ENCODE measurements around the gene IRF4.

The IRF4 gene

GRCh38 chr6:344816-345340 is 46.7 kb upstream of the IRF4 start:
- no peak for DNase-seq (ENCODE audit: low spot score)
- in situ Hi-C loops (cut with MboI; ENCODE audit: low pct_unique_long_range_greater_than_20kb, low sequenced_read_pairs, unreplicated experiment): no loop called here

GRCh38 chr6:345747-346385 is 45.7 kb upstream of the IRF4 start:
- in situ Hi-C loops (cut with MboI; ENCODE audit: low pct_unique_long_range_greater_than_20kb, low sequenced_read_pairs, unreplicated experiment): no loop called here
- no peak for DNase-seq (ENCODE audit: low spot score)

More at GRCh38 chr6:344816-345340, 46.7 kb upstream of the IRF4 start:
- no peak for TF ChIP-seq CTCF (IDR thresholded peaks at IDR 0.05; ENCODE audit: extremely low read depth, insufficient read depth, missing control alignments)

GRCh38 chr6:346386-347030 is 45.0 kb upstream of the IRF4 start:
- no peak for TF ChIP-seq CTCF (IDR thresholded peaks at IDR 0.05; ENCODE audit: extremely low read depth, insufficient read depth, missing control alignments)
- in situ Hi-C loops (cut with MboI; ENCODE audit: low pct_unique_long_range_greater_than_20kb, low sequenced_read_pairs, unreplicated experiment): no loop called here
- DNase-seq (ENCODE audit: low spot score): no peak

More at GRCh38 chr6:345747-346385, 45.7 kb upstream of the IRF4 start:
- TF ChIP-seq CTCF (IDR thresholded peaks at IDR 0.05; ENCODE audit: extremely low read depth, insufficient read depth, missing control alignments): no peak

GRCh38 chr6:347232-347631 is 44.3 kb upstream of the IRF4 start:
- in situ Hi-C loops (cut with MboI; ENCODE audit: low pct_unique_long_range_greater_than_20kb, low sequenced_read_pairs, unreplicated experiment): no loop called here
- peak; percentile 82 for DNase-seq (ENCODE audit: low spot score)
- TF ChIP-seq CTCF (IDR thresholded peaks at IDR 0.05; ENCODE audit: extremely low read depth, insufficient read depth, missing control alignments): peak; percentile 41

- no peak for DNase-seq (ENCODE audit: low spot score)
- TF ChIP-seq CTCF (IDR thresholded peaks at IDR 0.05; ENCODE audit: extremely low read depth, insufficient read depth, missing control alignments): no peak
- in situ Hi-C loops (cut with MboI; ENCODE audit: low pct_unique_long_range_greater_than_20kb, low sequenced_read_pairs, unreplicated experiment): no loop called here
These were observed 43.3 kb upstream of the IRF4 start for GRCh38 chr6:347951-348859.

- TF ChIP-seq CTCF (IDR thresholded peaks at IDR 0.05; ENCODE audit: extremely low read depth, insufficient read depth, missing control alignments): no peak
- DNase-seq (ENCODE audit: low spot score): no peak
- in situ Hi-C loops (cut with MboI; ENCODE audit: low pct_unique_long_range_greater_than_20kb, low sequenced_read_pairs, unreplicated experiment): no loop called here
These were observed 42.6 kb upstream of the IRF4 start for GRCh38 chr6:348860-349396.

Measured in GM13977 (cell line).